IPS DF 4.7 (cell line): ENCODE data around the gene LCNL1.

Experiments
- DNase-seq: peaks from one replicate; pipeline ENCODE4 v3.0.0-alpha.2; 2013; ENCODE audit warnings: low spot score; ENCODE audit errors: extremely low read depth

Gene LCNL1

GRCh38 chr9:136946228-136947027 lies 36.4 kb upstream of the LCNL1 start:
- no peak for DNase-seq

DNA sequence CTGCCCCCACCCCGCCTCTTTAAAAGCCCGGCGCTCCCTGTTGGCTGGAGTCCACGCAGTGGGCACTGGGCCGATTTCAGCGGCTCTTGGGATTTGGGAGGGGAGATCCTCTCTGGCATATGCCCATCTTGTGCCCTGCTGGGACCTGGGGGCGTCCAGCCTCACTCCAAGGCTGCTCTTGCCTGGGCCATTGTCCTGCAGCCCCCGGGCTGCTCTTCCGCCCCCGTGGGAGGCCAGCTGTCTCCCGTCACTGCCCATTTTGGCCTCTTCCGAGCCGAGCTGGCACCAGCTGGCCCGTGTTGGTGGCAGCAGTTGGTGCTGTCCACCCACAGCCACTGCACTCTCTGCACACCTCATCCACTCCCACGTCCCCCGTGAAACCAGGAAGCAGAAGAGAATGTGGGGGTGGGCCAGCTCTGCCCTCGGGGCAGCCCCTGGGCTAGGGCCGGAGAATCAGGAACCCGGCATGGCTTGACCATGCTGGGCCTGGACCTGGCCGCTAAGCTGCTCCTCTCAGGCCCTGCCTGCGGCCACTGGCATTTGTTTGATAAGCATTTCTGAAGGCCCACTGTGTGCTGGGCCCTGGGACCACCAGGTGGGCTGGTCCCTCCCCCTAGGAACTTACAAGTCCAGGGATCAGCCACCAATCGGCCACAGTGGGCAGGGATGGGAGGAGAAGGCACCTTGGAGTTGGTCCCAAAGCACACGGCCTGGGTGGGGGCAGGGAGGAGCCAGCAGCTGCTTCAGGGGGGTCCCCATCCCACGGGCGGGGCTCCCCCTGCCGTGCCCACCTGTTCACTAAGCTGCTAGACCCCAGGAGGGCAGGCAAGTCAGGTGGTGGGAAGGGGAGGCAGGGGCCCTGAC lies 35.5 kb upstream of the LCNL1 start:
- no peak for DNase-seq

GRCh38 chr9:136947955-136948510 lies 34.8 kb upstream of the LCNL1 start:
- DNase-seq, result no peak

DNA sequence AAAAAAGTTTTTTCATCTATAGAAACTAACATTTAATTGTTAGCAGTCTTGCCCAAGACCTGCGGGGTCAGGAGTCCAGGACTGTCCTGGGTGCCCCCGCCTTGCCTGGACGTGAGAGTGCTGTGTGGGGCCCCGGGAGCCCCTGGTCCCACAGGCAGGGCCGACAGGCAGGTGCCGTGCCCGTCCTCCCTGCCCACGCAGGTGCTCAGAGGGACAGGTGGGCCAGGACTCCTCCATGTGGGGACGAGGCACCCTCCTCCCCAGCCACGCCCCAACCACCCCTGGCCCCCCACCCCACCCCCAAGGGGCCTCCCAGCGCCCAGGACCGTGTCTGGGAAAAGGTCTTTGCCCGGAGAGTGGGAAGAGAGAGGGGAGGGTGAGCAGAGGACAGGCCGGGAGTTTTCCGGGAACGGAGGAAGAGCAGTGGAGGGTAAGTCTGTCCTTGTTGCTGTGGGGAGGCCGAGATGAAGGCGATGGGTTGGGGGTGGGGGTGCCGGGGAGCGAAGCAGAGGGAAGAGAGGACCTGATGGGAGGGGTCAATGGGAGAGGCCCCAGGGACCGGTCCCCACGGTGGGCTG lies 33.5 kb upstream of the LCNL1 start:
- DNase-seq, result no peak

DNA sequence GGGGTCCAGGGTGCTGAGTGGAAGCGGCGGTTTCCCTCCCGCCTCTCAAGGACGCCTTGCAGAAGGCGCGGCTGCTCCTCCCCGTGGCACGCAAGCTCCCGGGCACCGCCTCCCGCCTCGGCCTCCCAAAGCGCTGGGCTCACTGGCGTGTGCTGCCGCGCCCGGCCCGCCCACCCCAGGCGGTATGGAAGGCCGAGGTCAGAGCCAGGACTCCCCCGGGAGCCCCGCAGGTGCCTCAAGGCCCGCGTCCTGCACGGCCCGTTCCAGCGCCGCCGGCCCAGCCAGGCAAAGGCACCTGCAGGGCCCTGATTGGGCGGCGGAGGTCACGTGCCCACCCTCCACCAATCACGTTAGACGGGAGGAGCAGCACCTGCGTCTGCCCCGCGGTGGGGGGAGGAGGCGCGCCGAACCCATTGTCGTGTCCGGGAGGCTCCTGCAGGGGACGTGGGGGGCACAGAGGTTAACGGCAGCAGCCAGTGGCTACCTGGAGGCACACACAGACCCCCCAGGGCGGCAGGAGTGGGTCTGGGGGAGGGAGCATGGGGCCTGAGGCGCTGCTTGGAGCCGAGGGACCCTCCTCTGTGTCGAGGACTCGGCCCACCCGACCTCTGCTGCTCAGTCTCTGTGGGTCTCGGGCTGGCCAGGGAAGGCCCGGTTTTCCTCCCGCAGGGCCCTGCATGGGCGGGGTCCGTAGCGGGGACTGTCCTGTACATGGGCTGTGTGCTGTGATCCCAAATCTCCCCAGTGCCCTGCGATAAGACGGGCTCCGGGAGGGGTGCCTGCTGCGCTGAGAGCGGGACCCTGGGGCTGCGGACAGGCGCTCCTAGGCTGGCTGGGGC lies 32.8 kb upstream of the LCNL1 start:
- peak; percentile 56 for DNase-seq

DNA sequence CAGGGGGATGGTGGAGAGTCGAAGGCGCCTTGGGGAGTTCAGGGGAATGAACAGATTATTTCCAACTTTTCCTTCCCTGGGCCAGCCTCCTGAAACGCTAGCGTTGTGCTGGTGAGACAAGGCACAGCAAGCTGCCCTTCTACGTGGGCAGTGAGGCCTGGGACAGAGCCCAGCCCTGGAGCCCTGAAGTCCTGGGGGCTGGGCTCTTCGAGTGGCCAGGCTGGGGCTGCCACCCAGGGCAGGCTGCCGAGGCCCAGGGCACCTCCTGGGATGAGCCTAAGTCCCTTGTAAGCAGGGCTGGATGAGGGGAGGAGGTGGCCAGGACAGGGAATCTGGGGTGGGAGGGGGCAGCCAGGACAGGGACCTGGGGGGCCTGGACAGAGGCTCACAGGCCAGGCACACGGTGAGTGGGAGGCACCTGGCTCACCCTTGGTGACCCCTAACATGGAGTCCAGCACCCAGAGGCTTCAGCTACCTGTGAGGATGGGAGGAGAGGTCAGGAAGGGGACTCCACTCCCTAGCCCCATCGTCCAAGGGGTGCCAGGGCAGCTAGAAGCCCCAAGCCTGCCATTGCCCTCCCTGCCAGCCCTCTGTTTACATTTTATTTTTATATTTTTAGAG lies 32.0 kb upstream of the LCNL1 start:
- DNase-seq, result no peak

DNA sequence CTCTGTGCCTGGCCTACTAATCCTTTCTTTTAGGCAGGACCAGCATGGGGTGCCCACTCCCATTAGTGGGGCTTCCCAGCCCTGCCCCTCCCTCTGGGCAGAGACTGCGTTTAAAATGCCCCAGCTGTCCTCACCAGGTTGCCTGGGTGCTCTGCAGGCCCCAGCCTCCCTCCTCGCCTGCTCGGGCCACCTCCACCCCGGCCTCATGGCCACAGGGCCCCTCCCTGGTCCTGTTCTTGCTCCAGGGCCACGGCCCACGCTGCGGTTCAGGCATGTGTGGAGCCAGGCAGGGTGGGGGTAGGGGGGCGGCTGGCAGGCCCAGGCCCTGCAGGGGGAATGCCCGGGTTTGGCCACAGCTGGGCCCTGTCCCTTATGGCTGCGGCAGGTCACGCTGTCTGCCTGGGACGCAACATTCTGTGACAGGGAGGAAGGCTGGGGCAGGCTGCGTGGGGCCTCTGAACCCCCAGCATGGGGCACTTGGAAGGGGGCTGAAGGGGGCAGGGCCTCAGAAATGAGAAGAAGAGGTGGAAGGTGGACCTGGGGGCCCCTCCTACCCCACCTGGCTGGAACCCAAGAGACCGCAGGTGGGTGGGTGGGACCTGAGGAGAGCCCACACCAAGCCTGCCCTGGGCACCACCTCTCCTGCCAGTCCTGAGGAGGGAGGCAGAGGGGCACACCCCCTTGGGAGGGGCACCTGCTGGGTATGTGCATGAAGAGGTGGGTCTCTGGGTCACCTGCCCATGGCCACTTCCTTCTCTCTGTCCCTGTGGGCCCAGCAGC lies 31.1 kb upstream of the LCNL1 start, which contains the start of gene LCN12:
LCN12 (plus strand) TSS at position 733 of the 780 bp plus-strand sequence. CDS start 55 bp downstream, outside the sequence.
- no peak for DNase-seq

GRCh38 chr9:136952321-136952850 lies 30.4 kb upstream of the LCNL1 start:
- no peak for DNase-seq

GRCh38 chr9:136952876-136953770 lies 29.7 kb upstream of the LCNL1 start:
- DNase-seq, result no peak

DNA sequence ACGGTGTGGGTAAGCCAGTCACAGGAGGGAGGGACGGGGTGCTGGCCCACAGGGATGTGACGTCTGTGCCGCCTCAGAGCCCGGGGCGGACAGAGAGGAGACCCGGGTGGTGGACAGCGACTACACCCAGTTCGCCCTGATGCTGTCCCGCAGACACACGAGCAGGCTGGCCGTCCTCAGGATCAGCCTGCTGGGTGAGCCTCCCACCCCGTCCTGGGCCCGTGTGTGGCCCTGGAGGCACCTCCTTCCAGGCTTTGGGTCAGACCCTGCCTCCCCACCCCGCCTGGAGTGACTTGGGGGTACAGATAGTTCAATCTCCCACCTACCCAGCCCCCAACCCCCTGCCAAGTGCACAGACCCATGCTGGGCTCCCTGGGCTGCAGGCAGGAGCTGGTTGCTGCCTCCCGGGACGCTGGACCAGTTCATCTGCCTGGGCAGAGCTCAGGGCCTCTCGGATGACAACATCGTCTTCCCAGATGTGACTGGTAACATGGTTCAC lies 29.0 kb upstream of the LCNL1 start:
- no peak for DNase-seq

GRCh38 chr9:136954270-136955083 lies 28.3 kb upstream of the LCNL1 start:
- DNase-seq, result no peak

DNA sequence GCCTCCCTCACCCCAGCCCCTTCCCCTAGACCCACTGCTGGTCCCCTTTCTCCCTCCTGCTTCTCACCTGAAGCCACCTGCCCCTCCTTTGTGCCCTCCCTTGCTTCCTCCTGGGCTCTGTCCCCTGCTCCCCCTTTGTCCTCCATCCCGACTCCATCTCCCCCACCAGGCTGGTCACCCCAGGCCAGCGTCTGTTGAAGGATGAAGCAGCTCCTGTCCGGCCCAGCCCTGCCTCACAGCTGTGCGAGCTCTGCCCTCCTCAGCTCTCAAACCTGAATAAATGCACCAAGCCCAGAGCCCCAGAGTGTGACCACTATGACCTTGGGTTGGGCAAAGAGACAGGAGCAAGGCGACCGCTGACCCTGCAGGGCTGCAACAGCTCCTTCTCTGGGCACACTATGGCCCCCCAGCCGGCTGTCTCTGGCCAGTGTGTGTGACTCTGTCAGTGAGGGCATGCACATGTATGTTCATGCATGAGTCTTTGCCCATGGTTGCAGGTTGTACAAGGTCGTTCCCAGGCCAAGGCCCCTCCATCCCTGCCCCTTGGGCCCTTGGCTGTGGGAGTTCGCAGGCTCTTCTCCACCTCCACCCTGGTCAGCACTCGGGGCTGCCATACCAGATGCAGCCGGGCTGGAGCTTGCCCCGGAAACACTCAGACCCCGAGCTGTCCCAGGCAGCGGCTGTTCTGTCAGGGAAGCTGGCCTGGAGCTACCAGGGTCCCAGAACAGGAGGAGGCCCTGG lies 27.4 kb upstream of the LCNL1 start:
- DNase-seq, result no peak

- DNase-seq, result no peak
Observed at GRCh38 chr9:136955943-136956335, 26.9 kb upstream of the LCNL1 start.

DNA sequence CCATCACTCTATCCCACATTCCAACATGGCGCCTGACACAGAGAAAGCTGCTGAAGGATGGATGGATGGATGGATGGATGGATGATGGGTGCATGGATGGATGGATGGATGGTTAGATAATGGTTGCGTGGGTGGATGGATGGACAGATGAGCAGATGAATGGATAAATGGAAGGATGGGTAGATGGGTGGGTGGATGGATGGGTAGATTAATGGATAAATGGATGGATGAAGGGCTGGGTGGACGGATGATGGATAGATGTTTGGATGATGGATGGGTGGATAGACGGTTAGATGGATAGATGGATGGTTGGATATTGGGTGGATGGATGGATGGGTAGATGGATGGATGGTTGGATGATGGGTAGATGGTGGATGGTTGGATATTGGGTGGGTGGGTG lies 26.2 kb upstream of the LCNL1 start:
- DNase-seq, result no peak

- no peak for DNase-seq
Observed at GRCh38 chr9:136957461-136957860, 25.3 kb upstream of the LCNL1 start.

DNA sequence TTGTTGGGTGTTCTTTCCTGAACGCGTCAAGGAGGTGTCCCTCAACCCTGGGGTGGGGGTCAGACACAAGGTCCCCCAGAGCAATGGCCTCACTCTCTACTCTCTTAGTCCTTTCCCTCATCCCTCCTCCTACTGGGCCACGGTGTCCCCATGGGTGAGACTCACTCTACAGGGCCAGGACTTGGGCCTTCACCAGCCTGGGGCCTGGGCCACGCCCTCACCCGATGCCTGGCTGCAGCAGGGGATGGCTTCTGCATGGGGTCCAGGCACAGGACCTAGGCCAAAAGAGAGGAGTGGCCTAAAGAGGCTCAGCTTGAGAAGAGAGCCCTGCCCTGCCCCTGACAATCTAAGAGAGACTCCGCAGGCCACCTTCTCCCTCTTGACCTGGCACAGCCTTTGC lies 24.9 kb upstream of the LCNL1 start:
- DNase-seq, result no peak

GRCh38 chr9:136958473-136958872 lies 24.3 kb upstream of the LCNL1 start:
- no peak for DNase-seq
